ENCODE data around the gene TESK1.
"Not testable (repeated sequence)": the region's sequence is repeated elsewhere in the genome, so short reads cannot be mapped to it uniquely, and the experiment has no call there.

TESK1 gene

DNA sequence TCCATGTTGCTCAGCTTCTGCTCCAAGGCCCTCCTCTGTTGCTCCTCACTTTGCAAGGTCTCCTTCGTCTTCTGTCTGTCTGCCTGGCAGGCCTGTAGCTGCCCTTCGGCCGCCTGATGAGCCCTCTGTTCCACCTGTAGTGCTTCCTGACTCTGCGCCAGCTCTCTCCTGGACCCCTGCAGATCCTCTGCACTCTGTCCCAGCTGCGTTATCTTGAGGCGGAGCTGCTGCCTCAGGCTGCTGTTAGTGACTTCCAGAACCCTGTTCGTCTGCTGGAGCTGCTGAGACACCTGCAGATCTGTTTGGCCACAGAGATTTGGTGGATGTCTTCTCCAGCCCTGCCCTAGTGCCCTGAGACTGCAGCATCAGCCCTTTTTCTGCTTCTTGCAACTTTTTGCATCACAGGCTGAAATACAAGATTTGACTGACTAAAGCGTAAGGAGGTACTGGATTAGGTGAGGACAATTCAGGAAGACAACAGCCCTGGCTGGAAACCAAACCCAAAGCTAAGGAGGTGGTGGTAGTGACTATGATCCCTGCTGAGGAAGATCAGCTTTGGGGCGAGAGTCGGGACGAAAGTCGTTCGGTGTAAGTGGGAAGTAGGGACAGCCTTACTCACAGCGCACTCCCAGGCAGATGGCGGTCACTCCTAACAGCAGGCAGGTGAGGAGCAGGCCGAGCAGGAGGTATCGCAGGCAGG is 11.1 kb downstream of the TESK1 start:
- DNase-seq (ENCODE audit: low read depth in 2 of 2) = no peak

DNA sequence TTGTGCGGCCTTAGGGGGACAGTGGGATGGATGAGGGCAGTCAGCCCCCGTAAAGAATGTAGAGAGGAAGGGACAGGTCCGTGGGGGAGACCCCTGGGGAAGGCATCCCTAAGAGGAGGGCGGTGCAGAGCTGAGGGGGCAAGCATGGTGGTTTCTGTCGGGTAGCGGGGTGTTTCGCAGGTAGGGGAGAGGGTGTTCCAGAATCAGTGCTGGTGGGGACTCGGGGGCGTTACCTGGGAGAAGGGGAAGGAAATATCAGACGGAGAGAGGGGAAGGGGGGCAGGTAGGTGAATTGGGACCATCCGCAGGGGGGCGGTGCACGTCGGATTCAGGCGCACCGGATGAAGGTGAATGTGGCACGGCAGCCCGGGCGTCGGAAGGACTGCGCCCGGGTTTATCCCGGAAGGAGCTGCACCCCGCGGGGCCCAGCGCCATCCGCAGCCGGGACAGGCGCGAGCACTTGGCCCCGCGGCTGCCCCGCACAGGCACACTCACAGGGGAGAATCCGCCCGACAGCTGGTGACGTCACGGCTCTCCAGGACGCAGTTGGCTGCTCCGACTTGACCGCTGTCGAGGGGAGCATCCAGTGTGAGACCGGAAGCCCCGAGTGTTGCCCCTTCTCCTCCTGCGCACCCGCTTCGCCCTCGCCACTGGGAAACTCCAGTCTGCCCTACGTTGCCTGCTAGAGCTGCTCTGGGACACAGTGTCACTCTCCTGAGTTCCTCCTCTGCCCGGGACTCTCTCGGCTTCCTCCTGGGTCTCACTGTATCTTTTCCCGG is 11.8 kb downstream of the TESK1 start:
- peak in 1 of 2 donors; percentile 55 for DNase-seq (ENCODE audit: low read depth in 2 of 2)

DNA sequence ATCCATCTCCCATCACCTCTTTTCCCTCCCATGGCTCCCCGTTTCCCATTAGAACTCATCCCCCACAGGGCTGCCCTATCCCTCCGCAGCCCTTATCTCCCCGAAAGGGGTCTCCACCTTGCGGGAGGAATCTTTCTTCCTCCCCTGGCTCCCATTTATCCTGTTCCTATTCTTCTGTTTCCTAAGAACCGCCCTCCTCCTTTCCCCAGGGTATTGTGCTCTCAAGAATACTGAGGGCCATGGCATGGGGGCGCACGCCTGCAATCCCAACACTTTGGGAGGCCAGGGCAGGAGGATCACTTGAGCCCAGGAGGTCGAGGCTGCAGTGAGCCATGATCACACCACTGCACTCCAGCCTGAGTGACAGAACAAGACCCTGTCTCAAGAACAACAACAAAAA is 12.5 kb downstream of the TESK1 start:
- DNase-seq (ENCODE audit: low read depth in 2 of 2) = no peak

DNA sequence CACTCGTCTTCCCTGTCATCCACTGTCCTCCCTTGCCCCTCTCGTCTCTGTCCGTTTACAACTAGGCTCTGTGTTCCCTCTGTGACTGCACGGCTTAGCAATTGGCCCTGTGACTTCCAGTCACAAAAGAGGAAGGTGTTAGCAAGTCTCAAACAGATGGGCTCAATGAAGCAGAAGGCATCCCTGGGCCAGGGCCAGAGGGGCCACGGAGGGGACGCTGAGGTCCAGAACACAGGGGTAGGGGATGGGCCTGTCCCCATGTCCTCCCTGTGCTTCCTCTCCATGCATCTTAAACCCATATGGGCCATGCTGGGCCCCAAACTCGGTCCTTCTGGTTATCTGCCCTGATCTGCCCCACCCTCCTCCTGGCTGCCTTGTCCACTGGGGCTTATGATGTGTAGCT is 13.3 kb downstream of the TESK1 start, which contains the start of gene CD72:
Gene CD72, minus strand, starts transcription at position 89 of the 403 bp plus-strand sequence. CDS start 110 bp downstream, outside the sequence.
- no peak for DNase-seq (ENCODE audit: low read depth in 2 of 2)

DNA sequence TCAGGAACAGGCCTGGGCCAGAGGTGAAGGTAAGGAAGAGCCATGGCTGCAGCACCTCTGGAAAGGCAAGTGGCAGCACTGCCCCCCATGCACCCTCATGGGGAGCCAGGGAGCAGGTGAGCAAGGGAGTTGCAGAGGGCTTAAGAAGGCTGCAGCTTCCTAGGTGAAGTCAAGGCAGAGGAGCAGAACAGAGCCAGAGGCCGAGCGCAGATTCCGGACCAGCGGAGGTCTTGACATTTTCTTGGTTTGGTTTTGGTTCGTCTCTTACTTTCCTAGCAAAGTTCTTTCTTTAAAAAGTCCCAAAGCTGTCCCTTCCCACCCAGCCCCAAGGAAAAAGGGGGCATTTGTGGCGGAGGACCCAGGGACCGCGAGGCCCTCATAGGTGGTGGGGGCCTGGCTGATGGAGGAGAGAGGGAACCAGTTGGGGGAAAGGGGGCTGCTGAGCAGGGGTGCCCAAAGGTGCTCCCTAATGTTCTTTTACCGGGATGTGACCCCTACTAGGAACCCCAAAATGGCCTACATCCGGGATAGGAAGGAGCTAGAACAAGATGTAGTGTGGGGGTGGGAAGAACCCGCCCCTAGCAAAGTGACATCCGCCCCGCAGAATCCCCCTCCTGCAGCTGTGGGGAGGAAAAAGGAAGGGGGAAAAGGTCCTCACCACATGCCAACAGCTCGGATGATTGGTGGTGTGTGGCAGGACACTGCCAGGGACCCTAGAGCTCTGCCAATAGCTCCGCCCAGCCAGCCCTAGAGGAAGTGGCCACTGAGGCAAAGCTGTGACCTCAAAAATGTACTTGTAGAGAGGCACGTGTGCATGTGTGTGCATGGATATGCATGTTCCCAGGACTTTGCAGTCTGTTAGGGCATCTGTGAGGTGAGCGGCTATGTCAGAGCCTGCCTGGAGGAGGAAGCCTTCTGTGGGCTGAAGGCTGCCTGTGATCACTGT is 14.1 kb downstream of the TESK1 start:
- DNase-seq (ENCODE audit: low read depth in 2 of 2) = no peak

DNA sequence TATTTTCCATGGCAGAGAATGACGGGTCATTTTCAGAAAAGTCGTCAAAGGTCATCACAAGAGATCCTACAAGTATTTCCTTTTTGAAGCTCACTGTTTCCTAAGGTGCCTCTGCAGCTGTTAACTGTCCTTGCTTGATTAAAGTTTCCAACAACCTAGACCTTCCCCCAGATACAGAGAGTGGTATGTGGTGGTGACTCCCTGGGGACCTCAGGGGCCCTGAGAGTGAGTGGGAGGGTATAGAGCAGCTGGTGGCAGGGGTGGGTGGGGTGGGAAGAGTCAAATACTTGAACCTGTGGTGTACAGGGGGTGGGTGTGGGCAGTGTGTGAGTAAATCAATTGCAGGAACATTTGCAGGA is 14.7 kb downstream of the TESK1 start:
- no peak for DNase-seq (ENCODE audit: low read depth in 2 of 2)

DNA sequence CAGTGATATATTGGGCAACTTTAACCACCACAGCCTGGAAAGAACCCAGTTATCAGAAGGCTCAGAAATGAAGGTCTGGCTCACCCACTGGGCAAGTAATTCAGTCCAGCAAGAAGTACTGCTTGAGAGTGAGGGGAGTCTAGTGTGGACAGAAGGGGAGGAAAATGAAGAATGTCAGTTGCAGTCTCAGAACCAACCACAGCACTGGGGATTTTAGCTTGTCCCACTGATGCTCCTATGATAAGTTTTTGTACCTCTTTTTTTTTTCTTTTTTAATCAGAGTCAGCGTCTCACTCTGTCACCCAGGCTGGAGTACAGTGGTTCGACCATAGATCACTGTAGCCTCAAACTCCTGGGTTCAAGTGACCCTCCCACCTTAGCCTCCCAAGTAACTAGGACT is 22.5 kb downstream of the TESK1 start:
- no peak for DNase-seq (ENCODE audit: low read depth in 2 of 2)

DNA sequence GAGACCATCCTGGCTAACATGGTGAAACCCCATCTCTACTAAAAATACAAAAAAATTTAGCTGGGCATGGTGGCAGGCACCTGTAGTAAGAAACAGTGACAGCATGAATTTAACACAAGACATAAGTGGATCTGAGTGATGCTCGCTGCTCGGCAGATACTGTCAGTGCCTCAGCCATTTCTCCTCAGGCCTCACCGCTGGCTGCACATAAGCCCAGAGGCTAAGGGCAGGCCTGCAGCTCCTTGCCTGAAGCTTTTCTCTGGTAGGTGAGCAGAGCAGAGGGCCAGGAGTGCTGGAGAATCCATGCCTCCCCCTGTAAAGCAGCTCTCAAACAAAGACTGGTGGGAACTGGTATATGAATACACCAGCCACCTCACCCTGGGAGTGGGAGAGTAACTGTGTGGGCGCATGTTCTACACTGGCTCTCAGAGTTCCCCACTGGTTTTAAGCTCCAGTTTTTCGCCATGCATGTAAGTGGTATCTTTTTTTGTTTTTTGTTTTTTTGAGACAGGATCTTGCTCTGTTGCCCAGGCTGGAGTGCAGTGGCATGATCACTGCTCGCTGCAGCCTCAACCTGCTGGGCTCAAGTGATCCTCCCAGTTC is 23.4 kb downstream of the TESK1 start:
- DNase-seq (ENCODE audit: low read depth in 2 of 2) = no peak

DNA sequence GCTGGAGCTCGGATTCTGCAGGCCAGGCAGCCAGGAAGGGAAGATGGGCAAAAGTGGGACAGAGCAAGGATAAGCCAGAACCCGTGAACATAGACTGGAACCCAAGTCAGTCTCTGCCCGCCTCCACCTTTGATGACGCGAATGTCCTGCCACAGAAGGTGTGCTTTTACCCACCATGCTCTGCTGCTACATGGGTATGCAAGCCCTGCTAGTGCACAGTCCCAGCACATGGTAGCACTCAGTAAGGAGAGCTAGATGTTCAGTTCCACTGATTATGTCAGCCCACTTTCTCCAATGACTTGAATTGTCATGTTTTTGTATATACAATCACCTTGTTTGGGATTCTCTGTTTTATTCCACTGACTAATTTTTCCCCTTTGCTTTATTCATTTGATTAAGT is 24.5 kb downstream of the TESK1 start:
- no peak for DNase-seq (ENCODE audit: low read depth in 2 of 2)

DNA sequence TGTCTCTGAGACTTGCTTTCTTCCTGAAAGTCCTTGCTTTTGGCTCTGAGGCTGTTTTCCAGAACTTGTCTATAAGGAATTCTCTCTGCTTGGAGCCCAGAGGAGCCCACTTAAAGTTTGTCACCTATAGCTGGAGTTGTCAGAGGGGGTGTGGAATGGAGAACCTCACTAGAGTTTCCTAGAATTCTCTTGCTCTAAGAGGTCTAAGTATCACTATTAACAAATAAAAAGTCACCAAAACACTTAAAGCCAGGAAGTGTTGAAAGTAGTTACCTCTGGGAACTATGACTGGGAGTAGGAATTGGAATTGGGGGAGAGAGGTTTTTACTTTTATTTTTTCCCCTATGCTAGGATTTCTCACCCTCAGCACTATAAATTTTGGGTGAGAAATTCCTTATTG is 30.7 kb downstream of the TESK1 start:
- no peak for DNase-seq (ENCODE audit: low read depth in 2 of 2)

DNA sequence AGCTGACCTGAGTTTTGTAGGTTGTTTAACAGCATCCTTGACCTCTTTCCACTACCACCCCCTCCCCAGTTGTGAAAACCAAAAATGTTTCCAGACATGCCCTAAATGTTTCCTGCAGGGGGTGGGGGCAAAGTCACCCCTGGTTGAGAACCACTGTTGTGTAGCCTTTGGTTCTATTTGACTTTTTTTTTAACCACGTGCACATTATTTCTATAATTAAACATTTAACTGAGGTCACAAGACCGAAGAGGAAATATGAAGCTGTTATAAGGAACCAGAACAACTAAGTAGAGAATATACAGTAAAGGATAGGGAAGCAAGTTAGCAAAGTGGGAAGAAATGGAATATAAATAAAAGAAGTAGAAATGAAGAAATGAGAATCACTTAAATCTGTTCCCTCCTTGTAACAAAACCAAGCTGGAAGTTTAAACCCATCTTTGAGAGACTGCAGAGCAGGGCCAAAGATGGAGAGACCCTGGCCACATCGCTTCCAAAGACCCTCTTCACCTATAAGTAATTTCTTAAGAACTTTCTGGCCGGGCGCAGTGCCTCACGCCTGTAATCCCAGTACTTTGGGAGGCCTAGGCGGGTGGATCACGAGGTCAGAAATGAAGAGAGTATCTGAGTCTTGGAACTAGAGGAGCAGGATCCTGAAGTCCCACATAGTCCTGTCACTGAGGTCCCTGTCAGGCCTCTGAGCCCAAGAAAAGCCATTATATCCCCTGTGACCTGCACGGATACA is 31.2 kb downstream of the TESK1 start:
- no peak for DNase-seq (ENCODE audit: low read depth in 2 of 2)

DNA sequence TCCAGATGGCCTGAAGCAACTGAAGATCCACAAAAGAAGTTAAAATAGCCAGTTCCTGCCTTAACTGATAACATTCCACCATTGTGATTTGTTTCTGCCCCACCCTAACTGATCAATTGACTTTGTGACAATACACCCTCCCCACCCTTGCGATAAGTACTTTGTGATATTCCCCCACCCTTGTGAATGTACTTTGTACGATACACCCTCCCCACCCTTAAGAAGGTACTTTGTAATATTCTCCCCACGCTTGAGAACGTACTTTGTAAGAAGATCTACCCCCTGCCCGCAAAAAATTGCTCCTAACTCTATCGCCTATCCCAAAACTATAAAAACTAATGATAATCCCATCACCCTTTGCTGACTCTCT is 31.8 kb downstream of the TESK1 start:
- DNase-seq (ENCODE audit: low read depth in 2 of 2) = not testable (repeated sequence)

DNA sequence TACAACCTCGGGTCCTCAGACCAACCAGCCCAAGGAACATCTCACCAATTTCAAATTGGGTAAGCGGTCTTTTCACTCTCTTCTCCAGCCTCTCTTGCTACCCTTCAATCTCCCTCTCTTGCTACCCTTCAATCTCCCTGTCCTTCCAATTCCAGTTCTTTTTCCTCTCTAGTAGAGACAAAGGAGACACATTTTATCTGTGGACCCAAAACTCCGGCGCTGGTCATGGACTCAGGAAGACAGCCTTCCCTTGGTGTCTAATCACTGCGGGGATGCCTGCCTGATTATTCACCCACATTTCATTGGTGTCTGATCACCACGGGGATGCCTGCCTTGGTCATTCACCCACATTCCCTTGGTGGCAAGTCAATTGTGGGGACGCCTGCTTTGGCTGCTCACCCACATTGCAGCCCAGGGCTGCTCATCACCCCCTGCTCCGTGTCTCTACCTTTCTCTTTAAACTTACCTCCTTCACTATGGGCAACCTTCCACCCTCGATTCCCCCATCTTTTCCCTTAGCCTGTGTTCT is 32.4 kb downstream of the TESK1 start:
- not testable (repeated sequence) for DNase-seq (ENCODE audit: low read depth in 2 of 2)

DNA sequence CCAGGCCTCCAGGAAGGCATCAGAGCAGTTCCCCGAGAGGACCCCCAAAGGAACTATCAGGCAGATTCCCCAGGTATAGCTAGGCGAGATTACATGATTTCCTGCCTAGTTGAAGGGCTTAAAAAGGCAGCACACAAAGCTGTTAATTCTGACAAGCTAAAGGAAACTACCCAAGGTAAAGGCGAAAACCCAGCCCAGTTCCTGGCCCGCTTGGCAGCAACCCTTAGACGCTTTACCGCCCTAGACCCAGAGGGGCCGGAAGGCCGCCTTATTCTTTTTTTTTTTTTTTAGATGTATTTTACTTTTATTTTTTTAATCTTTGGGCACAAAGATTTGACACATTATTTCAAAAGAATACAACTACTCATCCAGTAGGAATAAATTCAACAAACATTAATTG is 33.7 kb downstream of the TESK1 start:
- not testable (repeated sequence) for DNase-seq (ENCODE audit: low read depth in 2 of 2)

DNA sequence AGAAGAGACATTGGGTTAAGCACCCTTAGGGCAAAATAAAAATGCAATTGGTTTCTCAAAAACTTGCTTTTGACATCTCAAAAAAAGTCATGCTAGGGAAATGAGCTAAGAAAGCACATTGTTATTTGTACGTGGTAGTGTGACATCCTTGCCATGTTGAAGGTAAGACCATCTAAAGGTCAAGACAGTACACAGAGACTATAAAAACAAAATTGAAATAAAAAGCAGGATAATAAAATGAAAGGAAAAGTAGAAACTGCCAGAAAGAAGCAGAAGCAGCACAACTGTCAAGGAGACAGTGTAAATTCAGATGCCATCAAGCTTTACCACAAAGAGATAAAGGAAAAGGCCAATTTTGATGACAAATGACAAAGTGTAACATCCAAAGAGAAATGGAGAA is 34.2 kb downstream of the TESK1 start:
- DNase-seq (ENCODE audit: low read depth in 2 of 2) = not testable (repeated sequence)

DNA sequence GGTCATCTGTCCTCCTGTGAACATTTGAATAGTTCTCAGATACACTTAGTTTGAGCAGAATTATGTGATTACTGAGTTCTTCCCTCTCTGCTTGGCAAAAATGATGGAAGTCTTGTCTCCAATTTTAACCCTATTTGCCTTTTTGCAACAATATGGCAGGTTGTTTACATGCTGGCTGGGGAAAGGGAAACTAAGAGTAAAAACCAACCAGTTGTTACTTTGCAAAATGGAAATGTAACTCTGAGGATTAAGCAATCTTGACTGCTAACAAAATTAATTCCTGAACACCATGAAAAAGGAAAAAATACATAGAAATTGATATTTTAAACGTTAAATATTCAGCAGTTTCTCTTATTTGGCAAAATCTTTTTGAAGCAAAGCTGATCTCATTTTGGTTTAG is 34.6 kb downstream of the TESK1 start:
- no peak for DNase-seq (ENCODE audit: low read depth in 2 of 2)

DNA sequence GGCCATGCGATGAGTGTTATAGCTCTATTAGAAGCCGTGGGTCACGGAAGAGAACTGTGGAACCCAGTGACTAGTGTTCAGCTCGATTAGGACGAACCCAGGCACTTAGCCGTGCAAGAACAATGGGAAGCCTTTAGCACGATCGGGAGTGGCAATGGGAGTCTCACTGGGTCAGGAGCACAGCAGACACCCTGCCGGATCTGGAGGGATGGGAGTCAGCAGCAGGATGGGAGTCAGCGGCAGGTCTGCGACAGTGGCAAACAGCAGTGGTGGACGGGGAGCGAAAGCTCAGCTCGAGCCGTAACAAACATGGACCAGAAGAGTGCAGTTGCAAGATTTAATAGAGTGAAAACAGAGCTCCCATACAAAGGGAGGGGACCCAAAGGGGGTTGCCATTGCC is 35.4 kb downstream of the TESK1 start:
- not testable (repeated sequence) for DNase-seq (ENCODE audit: low read depth in 2 of 2)

DNA sequence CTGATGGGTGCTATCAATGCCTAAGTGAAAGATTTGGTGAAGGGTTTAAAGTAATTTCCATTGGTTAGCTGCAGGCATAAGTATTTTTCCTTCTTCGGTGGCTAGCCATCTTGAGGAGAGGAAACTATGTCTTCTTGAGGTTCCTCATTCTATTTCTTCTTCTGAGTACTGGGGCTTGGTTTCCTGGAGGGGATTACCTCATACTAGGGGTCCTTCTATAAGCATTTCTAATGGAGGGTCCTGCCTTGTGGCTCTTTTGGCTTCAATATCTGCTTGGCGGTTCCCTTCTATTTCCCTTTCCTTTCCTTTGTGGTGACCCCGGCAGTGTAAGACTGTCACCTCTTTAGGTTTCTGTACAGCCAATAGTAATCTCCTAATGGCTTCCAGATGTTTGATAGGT is 36.4 kb downstream of the TESK1 start:
- DNase-seq (ENCODE audit: low read depth in 2 of 2) = not testable (repeated sequence)

DNA sequence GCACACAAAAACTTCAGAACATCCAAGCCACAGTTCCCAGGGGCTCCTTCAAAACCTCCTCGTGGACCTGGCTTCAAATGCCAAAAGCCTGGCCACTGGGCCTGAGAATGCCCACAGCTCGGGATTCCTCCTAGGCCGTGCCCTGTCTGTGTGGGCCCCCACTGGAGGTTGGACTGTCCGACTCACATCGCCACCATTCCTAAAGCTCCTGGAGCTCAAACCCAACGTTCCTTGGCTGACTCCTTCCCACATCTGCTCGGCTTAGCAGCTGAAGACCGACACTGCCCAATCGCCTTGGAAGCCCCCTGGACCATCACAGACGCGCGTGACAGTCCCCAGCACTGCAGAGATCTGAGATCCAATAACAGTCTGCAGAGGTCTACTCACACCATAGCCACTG is 38.0 kb downstream of the TESK1 start:
- no peak for DNase-seq (ENCODE audit: low read depth in 2 of 2)

DNA sequence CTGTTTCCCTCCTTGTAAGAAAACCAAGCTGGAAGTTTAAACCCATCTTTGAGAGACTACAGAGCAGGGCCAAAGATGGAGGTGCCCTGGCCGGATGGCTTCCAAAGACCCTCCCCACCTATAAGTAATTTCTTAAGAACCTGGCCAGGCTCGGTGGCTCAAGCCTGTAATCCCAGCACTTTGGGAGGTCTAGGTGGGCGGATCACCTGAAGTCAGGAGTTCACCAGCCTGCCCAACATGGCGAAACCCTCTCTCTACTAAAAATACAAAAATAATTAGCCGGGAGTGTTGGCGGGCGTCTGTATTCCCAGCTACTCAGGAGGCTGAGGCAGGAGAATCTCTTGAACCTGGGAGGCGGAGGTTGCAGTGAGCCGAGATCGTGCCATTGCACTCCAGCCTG is 40.7 kb downstream of the TESK1 start:
- DNase-seq (ENCODE audit: low read depth in 2 of 2) = not testable (repeated sequence)

DNA sequence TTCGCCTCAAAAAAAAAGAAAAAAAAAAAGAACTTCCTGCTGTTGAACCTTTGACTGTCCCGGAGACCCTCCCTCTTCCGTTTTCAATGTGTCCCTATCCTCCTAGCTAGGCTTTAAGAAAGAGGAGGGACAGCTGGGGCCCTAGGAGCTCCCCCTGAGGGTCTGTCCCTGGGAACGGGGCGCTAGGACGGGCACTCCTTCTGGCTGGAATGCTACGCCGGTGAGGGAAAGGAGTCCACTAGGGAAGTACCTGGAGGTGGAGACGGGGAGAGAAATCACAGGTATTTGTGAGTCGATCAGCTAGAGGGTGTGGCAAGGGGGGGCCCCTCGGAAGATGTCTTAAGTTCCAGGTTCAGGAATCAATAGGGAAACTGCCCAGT is 41.1 kb downstream of the TESK1 start:
- DNase-seq (ENCODE audit: low read depth in 2 of 2) = no peak

Measured in activated CD4-positive, alpha-beta T cell treated with anti-CD3 and anti-CD28 coated beads for 24 hours (primary cell).